ENCODE data around the gene IGLL5.
"Not testable (repeated sequence)": the region's sequence is repeated elsewhere in the genome, so short reads cannot be mapped to it uniquely, and the experiment has no call there.

DNA sequence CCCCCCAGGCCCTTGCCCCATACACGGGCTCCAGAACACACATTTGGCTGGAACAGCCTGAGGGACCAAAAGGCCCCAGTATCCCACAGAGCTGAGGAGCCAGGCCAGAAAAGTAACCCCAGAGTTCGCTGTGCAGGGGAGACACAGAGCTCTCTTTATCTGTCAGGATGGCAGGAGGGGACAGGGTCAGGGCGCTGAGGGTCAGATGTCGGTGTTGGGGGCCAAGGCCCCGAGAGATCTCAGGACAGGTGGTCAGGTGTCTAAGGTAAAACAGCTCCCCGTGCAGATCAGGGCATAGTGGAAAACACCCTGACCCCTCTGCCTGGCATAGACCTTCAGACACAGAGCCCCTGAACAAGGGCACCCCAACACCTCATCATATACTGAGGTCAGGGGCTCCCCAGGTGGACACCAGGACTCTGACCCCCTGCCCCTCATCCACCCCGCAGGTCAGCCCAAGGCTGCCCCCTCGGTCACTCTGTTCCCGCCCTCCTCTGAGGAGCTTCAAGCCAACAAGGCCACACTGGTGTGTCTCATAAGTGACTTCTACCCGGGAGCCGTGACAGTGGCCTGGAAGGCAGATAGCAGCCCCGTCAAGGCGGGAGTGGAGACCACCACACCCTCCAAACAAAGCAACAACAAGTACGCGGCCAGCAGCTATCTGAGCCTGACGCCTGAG is 13.1 kb downstream of the IGLL5 start:
- not testable (repeated sequence) for TF ChIP-seq CTCF, POLR2A (IDR thresholded peaks at IDR 0.05)
